ENCODE results near the gene CYB561D2.

The CYB561D2 gene

DNA sequence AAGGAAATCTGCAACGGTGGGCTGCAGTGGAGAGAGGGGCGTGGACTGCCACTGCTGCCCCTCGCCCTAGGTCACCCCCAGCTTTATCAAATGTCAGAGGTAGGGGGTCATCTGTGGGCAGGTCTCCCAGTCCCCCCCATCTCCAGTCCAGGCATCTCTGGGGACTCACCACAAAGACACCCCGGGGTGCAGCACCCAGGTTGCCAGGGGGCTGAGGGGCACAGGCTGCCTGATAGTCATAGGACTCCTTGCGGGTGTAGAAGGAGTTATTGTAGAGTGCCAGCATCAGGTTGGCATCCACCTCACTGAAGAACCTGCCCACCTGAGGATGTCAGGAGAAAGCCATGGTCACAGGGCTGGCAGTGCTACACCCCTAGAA lies 15.2 kb downstream of the CYB561D2 start:
- DNase-seq (ENCODE audit: low spot score), result no peak

DNA sequence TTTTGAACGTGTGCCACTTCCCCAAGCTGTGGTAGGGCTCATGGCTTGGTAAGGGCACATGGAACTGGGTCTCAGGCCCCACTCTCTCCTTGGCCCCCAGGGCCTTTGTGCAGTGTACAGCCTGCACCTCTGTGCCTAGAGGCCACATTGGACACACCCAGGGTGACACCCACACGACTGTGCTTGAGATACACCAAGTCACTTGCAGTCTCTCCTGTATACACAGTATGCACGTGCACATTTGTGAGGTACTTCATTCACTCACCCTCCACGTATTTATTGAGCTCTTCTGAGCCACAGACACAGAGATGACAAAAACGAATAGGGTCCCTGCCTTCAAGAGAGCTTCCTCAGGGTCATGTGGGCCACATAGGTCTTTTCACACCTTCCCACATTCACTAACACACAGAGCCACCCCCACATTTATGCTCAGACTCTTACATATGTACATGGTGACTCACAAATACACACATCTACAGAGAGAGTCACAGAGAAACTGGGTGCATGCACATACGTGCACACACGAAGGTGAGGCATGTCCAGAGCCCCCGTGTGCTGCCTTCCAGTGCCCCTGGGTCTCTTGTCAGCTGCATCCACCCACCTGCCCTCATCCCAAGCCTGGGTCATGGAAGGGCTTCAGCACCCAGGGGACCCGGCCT lies 18.5 kb downstream of the CYB561D2 start:
- DNase-seq (ENCODE audit: low spot score), result no peak

DNA sequence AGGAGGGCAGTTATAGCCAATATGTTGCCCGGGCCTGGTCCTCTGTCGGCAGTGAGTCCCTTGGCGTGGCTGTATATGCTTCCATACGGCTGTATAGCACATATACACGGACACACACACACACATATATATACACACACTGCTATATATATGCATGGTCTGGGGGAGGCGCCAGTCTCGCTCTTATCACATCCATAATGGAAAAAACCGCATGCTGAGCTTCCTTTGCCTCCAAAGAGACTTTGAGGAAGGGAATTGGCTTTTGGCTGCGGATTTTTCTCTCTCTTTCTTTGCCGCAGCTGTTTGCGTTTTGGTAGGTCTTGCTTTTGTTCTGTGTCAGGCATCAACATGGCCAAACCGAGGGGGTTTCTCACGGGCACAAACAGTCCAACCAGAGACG lies 19.9 kb downstream of the CYB561D2 start:
- DNase-seq (ENCODE audit: low spot score), result peak; percentile 42

DNA sequence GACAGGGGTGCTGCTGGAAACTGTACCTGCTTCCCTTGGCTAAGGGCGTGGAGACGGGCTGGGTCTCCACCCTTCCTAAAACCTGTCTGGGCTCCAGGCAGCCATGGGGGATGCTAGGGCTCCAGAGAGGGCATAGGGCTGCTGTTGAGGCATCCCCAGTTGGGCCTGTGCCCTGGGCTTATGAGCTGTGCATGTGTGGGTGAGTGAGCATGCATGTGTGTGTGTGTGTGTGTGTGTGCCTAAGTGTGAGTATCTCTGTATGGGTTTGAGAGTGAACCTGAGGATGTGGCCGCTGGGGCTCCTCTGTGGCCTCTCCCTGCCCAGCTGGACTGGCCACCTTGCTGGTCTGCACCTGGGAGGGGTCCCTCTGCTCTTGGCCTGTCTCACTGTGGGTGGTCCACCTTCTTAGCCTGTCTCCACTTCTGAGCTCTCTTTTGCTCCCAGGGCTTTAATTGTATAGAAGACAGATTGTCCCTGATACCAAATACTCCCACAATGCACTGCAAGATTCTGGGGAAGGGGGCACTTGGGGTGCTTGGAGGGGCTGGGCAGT lies 20.5 kb downstream of the CYB561D2 start:
- DNase-seq (ENCODE audit: low spot score), result no peak

DNA sequence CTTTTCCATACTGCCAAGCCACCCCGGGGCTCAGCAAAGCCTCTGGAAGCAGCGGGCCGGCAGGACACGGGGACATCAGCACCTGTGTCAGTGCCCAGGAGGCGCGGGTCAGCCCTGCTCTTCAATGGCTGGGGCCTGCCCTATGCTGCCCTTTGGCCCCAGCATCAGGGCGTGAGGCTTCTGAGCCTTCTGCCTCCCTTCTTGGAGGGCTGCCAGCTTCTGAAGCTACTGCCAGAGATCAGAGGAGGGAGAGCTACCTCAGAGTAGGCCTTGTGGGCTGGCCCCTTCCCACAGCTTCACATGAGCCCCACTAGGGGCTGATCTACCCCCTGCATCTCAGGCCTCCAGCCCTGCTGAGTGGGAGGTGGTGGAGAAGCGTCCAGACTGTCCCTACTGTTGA lies 21.7 kb downstream of the CYB561D2 start:
- no peak for DNase-seq (ENCODE audit: low spot score)

DNA sequence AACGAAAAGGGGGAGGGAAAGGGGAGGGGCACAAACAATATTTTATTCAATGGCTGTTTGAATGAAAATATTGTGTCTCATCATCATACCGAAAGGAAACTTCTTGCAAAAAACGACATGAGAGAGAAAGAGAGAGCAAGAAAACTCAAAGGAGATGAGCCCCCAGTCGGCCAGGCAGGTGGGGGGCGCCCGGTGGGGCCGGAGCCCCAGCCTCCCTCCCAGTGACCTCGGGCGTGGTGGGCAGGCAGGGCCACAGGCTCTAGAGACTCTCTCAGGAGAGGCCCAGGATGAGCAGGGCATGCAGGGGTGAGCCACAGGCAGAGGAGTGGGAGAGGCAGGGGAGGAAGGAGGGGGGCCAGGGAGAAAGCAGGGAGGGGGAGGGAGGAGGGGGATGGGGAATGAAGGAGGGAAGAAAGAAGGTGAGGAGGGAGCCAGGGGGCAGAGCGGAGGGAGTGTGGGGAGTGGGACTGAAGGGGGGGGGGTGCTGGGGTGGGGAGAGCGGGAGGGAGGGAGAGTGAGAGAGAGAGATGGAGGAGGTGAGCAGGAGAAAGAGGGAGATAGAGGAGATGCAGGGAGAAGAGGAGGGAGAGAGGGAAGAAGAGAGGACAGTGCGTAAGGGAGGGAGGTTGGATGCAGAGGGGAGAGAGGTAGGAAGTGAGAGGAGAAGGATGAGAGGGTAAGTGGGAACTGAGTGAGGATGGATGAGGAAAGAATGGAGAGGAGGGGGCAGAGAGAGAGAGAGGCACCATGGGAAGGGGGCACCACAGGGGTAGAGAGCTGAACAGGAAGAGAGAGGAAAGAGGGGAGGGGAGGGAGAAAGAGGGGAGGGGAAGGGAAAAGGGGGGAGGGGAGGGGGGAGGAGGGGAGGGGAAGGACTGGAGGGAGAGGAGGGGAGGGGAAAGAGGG lies 22.7 kb downstream of the CYB561D2 start:
- DNase-seq (ENCODE audit: low spot score), result no peak

DNA sequence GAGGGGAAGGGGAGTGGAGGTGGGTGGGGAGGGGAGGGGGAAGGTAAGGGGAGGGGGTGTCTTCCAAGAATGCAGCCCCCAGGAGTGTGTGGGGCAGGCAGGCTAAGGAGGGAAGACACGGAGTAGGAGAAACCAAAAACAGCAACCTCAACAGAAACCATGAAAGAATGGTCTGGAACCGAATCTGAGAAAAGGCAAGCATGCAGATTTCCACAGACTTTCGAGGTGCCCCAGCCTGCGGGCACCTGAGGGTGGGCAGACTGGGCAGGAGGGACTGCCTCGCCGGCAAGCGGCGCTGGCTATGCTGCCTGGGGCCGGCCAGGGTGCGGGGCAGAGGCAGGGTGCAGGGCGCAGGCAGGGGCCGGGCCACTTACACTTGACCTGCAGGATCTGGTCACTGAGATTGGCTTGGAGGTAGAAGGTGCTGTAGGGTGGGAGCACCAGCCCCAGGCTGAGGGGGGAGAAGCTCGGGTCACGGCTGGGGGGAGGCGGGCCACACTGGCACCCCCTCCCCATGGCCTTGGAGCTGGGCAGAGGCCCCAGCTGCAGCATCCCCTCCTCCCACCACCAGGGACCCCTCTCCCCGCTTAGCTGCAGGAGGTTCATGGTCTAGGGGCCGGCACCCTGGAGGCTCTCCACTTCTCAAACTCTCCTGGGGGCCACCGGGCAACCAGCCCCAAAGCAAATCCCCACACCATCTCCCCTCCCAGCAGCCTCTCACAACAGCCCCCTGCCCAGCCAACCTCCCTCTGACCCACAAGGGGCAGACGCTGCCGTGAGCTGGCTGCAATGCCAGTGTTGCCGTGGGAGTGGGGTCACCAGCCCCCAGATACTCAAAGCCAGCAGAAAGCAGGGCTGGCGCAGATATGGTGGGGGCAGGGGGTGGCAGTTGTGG lies 23.9 kb downstream of the CYB561D2 start:
- no peak for DNase-seq (ENCODE audit: low spot score)

DNA sequence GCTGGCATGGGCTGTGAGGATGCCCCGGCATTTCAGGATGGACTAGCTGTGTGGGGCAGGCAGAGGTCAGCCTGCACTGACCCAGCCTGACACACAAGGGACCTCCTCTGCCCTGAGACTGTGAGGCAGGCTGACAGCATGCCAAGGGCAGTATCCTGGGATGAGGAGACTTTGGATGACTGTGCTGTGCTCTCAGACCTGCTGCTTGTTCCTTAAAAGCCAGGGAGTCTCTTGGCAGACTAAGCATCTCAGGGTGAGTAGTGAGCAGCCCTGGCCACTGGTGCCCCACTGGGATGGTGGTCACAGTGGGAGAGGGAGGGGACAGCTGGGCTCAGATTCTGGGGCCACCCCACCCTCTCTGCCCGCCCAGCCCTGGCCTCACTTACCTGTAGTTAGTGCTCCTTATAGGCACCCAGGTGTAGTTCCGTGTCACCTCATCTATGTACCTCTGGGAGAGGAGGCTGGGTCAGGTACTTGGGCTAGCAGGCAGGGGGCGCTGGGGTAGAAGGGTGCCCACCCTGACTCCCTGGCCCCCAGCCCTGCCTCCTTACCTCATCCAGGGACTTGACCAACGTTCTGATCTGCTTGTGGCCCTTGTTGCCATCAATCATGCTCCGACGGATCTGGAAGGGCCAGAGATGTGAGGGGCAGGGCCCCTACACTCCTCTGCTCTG lies 24.7 kb downstream of the CYB561D2 start:
- DNase-seq (ENCODE audit: low spot score), result no peak

DNA sequence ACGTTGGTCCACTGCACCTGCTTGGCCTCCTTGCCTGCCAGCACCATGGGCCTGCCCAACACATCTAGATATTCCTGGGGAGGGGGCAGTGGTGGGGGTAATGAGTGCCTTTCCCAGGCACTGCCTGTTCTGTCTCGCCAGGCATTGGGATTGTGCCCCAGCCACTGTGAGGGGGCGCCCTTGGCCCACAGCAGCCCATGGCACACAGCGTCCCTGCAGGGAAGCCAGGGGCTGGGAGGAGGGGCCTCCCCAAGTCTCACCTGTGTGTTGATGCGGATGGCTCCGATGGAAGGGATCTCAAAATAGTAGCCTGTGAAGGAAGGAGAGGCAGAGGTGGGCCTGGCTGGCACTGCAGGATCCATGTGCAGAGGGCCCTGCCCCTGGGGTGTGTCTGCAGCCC lies 27.4 kb downstream of the CYB561D2 start:
- DNase-seq (ENCODE audit: low spot score), result no peak

DNA sequence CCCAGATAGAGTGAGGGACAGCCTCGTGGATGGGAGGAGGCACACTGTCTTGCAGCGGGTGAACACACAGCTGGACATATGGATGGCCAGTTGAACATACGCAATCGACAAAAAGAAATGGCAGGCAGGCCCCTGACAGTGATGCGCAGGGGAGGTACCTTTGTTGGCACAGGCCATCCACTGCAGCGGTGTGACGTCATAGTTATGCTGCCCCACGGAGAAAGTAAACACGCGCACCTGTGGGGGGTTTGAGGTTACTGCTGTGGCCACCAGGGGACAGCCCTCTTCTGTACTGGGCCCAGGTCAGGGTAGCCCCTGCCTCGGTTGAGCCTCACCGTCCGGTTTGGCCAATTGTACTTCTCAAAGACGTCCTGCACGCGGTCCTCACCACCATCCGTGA lies 28.1 kb downstream of the CYB561D2 start:
- DNase-seq (ENCODE audit: low spot score), result no peak

DNA sequence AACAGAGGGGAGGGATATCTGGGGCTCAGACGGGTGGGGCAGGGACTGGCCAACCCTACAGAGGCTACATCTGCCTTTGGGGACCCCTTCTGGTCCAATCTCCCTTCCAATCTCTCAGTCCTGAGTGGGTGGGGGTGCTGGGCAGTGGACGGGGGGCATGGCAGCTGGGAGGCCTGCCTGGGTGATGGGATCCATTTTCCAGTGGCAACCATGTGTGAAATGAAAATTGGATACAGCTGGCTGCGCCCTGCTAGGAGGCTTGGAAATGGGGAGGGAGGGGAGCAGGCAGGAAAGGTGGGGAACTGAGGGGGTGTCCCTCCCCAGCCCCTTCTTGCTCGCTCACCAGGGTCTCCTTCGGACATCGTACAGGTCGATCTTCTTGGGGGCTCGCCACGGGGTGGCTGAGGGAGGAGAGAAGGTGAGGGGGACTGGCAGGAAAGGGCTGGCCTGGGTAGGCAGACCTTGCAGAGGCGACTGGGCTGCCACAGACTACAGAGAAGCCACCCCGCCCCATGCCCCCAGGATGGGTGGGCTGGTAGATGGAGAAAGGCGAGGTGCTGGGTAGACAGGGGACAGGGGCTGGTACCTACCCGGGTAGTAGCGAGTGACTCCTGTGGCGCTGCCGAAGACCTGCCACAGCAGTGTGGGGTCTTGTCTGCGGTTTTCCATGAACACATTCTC lies 29.9 kb downstream of the CYB561D2 start:
- DNase-seq (ENCODE audit: low spot score), result no peak

DNA sequence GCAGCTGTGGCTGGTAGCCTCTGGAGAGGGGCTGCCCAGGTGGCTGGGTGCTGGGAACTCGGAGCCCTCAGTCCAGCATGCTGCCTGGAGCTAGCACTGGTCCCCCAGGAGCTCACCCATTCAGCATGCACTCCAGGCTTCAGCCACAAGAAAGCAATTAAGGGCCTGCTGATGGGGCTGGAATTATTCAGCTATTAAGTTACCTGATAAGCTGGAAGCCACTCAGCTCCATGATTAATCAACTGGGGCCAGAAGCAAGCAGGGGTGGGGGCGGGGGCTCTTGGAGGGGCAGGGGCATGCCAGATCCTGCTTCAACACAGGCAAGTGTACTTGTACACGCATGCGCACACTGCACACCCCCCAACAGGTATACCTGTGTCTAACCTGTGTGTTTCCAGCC lies 30.7 kb downstream of the CYB561D2 start:
- no peak for DNase-seq (ENCODE audit: low spot score)

DNA sequence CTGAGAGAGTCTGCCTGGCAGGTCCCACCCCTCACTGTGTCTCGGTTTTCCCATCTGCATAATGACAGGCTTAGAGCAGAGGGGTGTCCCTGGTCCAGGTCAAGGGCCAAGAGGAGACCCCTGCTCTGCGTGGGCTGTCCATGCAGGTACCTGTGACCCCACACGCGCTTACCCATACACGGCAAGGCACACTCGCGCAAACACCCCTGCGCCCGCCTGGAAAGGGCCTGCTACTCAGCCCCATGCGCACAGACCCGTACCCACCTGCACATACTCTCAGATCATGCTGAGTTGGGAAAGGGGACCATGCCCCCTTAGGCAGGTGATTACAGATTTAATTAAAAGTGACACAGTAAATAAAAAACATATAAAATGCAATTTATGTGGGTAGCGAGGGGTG lies 32.1 kb downstream of the CYB561D2 start:
- DNase-seq (ENCODE audit: low spot score), result no peak

DNA sequence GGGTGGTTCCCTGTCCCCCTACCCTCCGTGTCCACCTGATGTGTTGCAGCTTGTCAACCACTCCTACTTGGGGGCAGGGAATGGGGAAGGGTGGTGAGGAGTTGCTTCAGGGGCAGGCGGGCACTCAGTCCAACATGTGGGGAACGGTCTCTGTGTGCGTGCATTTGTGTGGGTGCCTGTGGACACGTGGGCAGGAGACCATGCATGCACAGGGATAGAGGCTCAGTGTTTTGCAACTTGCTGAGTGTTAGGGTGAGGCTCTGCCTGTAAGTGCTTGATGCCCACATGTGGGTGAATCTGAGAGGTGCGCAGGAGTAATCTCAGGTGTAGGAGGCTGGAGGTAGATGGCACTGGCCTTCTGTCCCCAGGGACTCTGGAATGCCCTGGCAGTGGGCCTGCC lies 33.1 kb downstream of the CYB561D2 start:
- no peak for DNase-seq (ENCODE audit: low spot score)

DNA sequence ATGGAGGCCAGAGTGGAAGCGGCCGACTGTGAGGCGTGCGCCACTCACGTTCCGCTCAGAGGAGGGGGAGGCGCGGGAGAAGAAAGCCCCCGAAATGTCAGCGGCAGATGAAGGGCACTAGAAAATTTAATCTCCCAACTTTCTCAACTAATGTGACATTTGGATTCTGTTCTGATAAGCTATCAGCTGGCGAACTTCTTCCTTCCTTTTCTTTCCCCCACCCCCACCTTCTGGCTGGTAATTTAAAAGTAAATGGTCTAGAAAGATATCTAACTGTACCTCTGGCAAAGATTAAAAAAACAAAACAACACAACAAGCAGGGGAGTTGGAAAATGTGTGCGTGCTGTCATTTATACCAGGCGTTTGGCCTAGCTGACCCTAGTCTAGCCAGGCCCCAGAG lies 35.1 kb downstream of the CYB561D2 start:
- DNase-seq (ENCODE audit: low spot score), result no peak

DNA sequence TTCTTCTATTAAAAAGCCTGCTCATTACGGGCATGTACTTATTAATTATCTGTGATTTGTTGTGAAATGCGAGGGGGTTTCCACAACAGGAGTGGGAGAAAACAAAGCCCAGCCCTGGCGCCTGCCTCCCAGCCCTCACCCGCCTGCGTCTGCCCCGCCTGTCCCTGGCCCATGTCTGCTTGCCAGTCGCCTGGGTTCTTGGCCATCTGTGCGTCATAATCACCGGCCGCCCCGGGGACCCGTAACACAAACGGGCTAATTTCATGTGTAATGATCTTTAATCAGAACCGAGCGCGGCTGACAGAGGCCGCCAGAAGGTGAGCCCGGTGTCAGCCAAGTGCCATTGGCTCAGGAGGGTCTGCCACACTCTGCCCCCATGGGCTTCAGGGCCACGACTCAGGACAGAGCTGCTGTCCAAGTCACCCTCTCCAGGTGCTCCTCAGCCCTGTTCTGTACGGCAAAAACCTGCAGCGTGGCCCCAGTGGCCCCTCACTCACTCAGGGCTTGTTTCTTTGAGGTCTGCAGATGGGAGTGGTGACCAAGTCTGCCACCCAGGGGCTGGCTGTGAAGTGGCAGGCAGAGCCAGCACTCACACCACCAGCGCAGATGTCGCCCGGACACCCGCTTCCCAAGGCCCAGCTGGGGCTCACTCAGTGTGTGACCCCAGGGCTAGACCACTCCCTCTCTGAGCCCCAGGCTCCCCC lies 37.5 kb downstream of the CYB561D2 start:
- DNase-seq (ENCODE audit: low spot score), result no peak

DNA sequence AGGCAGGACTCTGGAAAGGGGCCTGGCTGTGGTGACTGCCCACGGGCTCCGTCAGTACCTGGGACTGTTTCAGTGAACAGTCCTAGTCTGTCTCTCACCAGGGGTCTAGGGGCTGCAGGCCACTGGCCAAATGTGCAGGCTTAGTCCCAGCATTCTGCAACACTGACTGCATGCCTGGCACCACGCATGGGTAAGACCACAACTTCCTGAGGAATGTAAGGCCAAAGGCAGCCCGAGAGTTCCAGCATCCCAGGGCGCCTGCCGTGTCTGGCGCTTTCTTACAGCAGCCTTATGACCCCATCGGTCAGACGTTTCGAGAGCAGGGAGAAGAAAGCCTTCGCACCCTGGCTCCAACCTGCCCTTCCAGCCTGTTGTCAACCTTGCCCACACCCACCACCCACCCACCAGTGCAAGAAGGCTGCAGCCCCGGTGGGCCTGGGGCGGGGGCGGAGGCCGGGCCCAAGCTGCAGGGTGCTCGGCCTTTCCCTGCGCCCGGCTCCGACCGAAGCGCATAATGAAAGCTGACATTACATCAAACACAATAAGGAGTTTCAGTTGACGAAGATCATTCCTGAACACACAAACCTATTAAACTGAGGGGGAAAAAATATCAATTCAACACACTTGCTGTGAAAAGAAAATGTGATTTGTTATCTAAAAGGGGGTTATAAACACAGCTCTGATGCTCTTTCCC lies 38.2 kb downstream of the CYB561D2 start:
- DNase-seq (ENCODE audit: low spot score), result no peak

DNA sequence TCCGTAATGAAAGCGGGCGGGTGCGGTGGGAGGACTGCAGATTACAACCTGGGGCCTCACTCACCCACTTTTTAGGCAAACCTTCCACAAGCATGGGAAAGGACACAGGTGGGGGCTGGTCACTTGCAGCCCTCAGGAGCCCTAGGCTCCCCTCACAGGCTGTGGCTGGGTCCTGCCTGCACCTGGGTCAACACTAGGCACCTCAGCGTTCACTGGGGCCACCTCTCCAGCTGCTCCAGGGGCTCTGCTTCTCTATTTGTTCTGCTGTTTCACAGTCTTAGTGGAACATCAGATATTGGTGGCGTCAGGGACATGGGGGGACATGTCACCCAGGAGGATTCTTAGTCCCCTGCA lies 38.7 kb downstream of the CYB561D2 start:
- no peak for DNase-seq (ENCODE audit: low spot score)

DNA sequence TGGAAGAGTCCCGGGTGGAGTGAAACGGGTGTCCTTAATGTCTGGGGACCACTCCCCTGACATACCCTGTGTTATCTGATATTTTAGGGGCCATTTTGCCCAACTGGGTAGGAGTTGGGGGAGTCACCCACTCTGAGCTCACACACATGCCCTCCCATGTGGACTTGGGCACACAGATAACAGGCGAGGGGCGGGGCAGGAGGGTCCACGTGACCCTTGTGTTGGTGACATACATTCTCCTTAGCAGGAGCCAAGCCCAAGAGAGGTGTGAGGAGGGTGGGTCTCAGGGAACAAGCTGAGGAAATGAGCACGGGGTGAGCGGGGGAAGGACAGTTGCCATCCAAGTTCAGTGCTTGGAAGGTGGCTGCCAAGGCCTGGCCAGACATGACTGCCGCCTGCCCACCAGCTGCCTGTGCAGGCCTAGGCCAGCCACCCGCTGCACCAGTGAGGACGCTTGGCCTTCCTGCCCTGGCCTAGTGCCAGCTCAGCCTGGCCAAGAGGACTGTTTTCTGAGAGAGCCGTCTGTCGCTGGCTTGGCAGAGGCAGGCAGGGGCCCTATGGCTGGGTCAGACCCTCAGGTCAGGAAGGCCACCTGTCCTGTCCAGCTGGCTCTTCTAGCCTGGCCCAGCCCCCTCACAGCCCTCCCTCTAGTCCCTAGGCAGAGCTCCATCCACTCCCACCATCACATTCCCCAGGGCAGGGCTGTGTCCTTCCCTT lies 40.0 kb downstream of the CYB561D2 start:
- DNase-seq (ENCODE audit: low spot score), result no peak

All from SW480 (cell line).